Activated CD4-positive, alpha-beta T cell treated with anti-CD3 and anti-CD28 coated beads, Interleukin-2, amount 10 ng/mL, durations not matched to agents 24 days and 14 days (primary cell): Measurements from ENCODE around the gene RGS19. TPM values are rescaled to one million over a fixed set of nuclear protein-coding genes. Genes with fewer than 3 reads are reported as not detected.

Experiments
- DNase-seq: peaks from one replicate; pipeline ENCODE4 v3.0.0; 2022
- H3K27ac Mint-ChIP-seq: one replicate; pipeline ENCODE4 v1.8.0; 2022; ENCODE audit warnings: mild to moderate bottlenecking, mixed read lengths
- H3K27me3 Mint-ChIP-seq: one replicate; pipeline ENCODE4 v1.8.0; 2022; ENCODE audit warnings: mixed read lengths
- H3K36me3 Mint-ChIP-seq: one replicate; pipeline ENCODE4 v1.8.0; 2022; ENCODE audit warnings: low read depth, mild to moderate bottlenecking, mixed read lengths
- H3K4me1 Mint-ChIP-seq: one replicate; pipeline ENCODE4 v1.8.0; 2021; ENCODE audit warnings: mixed read lengths
- H3K4me3 Mint-ChIP-seq: one replicate; pipeline ENCODE4 v1.8.0; 2022; ENCODE audit warnings: mild to moderate bottlenecking, moderate library complexity, mixed read lengths
- H3K9me3 Mint-ChIP-seq: one replicate; pipeline ENCODE4 v1.8.0; 2021; ENCODE audit warnings: mixed read lengths
- intact Hi-C: fragments of 100-400 bp; cut with micrococcal nuclease; formaldehyde crosslinking; loops from one replicate; pipeline ENCODE4 v1.15.1; 2023
- total RNA-seq: library from RNA; stranded (reverse); gene quantifications from 2 replicates; pipeline ENCODE4 v1.2.3, GENCODE V29; 2022

Gene RGS19
- total RNA-seq, 1 donor from 2014 or later, result 50.0 TPM

- no peaks in the 10 kb centered on the region for H3K9me3 Mint-ChIP-seq
- H3K27me3 Mint-ChIP-seq, result no peaks in the 10 kb centered on the region
- H3K4me1 Mint-ChIP-seq, result no peaks in the 10 kb centered on the region
- no peak overlapping the region for H3K4me3 Mint-ChIP-seq
- no peak overlapping the region for H3K27ac Mint-ChIP-seq
- DNase-seq, result no peak
- intact Hi-C loops, result no loop called here
- peaks cover 63% of the 10 kb centered on the region for H3K36me3 Mint-ChIP-seq
Observed at GRCh38 chr20:64023361-64024140, 55.8 kb downstream of the RGS19 start.

Other genes with a start within 250 kb of the RGS19 start
- 0.84 and 1.0 TPM in 2 replicates for gene ZBTB46, start 248.3 kb downstream of the RGS19 start, total RNA-seq
- 0.19 TPM in 1 of 2 replicates, not detected in the other for gene ABHD16B, start 218.0 kb downstream of the RGS19 start, total RNA-seq
- 75.9 and 78.8 TPM in 2 replicates for gene TPD52L2, start 214.2 kb downstream of the RGS19 start, total RNA-seq
- gene DNAJC5, start 184.4 kb downstream of the RGS19 start, total RNA-seq, result 42.3 and 43.1 TPM in 2 replicates
- 48.1 and 49.5 TPM in 2 replicates for gene UCKL1, start 123.1 kb downstream of the RGS19 start, total RNA-seq
- 26.0 and 26.9 TPM in 2 replicates for gene ZNF512B, start 109.6 kb downstream of the RGS19 start, total RNA-seq
- gene SAMD10, start 99.9 kb downstream of the RGS19 start, total RNA-seq, result 34.4 and 37.5 TPM in 2 replicates
- gene PRPF6, start 98.4 kb downstream of the RGS19 start, total RNA-seq, result 79.5 and 81.3 TPM in 2 replicates
- gene C20orf204, start 43.3 kb downstream of the RGS19 start, total RNA-seq, result 5.5 and 6.8 TPM in 2 replicates
- 0.84 and 0.92 TPM in 2 replicates for gene SOX18, start 29.9 kb downstream of the RGS19 start, total RNA-seq
- gene TCEA2, start 16.3 kb downstream of the RGS19 start, total RNA-seq, result 35.4 and 36.8 TPM in 2 replicates
- 0.23 and 0.28 TPM in 2 replicates for gene OPRL1, start 564 bp upstream of the RGS19 start, total RNA-seq
- 0.23 TPM in 1 of 2 replicates, not detected in the other for gene LKAAEAR1, start 4.9 kb upstream of the RGS19 start, total RNA-seq
- gene NPBWR2, start 28.0 kb upstream of the RGS19 start, total RNA-seq, result not detected in 2 replicates
- not detected in 2 replicates for gene MYT1, start 84.9 kb upstream of the RGS19 start, total RNA-seq
- gene PCMTD2, start 176.2 kb upstream of the RGS19 start, total RNA-seq, result 34.6 TPM in 2 replicates